Measurements from ENCODE around the gene CERKL. TPM values are rescaled to one million over a fixed set of nuclear protein-coding genes. Genes with fewer than 3 reads are reported as not detected.

Gene CERKL
- total RNA-seq, 3 donors from 2014 or later: 0.12 TPM; not detected in 2

DNA sequence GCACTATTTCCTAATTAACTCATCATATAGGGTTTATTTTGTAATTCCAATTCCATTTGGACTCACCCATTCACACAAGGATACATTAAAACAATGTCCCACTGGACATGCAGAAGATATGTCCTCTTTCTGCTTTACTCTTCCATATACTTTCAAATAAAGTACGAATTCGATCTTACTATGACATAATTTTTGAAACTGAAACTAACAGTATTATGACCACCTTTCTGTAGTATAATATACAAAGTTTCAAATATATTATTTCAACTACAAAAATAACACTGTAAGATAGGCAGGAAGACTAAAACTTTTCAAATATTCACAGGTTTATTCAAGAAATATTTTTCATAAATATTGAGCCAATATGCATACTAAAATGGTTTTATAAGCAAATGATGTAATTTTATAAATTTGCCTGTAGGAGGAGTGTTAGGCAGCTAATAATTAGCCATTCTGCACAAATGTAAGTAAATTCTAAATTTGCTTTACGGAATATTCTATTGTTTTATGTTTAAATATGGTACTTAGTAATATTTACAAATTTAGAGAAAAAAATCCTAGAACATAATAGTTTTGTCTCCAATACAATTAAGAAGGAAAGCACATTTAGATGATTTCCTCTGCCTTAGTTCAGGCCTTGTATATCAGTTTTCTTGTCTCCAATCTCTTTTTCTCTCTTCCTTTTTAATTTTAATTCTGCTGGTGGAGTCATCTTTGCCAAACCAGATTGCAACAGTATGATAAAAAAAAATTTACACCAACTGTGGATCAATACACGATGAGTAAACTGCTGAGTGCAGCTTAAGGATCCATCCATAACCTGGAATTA, 85.9 kb downstream of the CERKL start:
- no peaks in the 10 kb centered on the region for H3K4me1 ChIP-seq (ENCODE audit: low read depth)
- intact Hi-C loops (cut with DNase I, micrococcal nuclease): no loop called here
- H3K9me3 ChIP-seq: no peaks in the 10 kb centered on the region
- TF ChIP-seq CTCF (IDR thresholded peaks at IDR 0.05): no peak
- ATAC-seq: no peak
- no peaks in the 10 kb centered on the region for H3K36me3 ChIP-seq (ENCODE audit: low read depth)
- no peak for DNase-seq
- no peak overlapping the region for H3K4me3 ChIP-seq

- intact Hi-C loops (cut with DNase I, micrococcal nuclease): no loop called here
- Histone ChIP-seq H3K4me3 (no peak overlapping the region), H3K36me3 (ENCODE audit: low read depth) (no peaks in the 10 kb centered on the region), H3K4me1 (ENCODE audit: low read depth) (no peaks in the 10 kb centered on the region), H3K9me3 (no peaks in the 10 kb centered on the region)
- no peak for DNase-seq
- no peak for TF ChIP-seq CTCF (IDR thresholded peaks at IDR 0.05)
- no peak for ATAC-seq
Measured at GRCh38 chr2:181570059-181570458, 86.8 kb downstream of the CERKL start.

- no peaks in the 10 kb centered on the region for H3K4me1 ChIP-seq (ENCODE audit: low read depth)
- intact Hi-C loops (cut with DNase I, micrococcal nuclease): no loop called here
- ATAC-seq (no peak), DNase-seq (no peak)
- H3K9me3 ChIP-seq: no peaks in the 10 kb centered on the region
- H3K36me3 ChIP-seq (ENCODE audit: low read depth): no peaks in the 10 kb centered on the region
- no peak overlapping the region for H3K4me3 ChIP-seq
- TF ChIP-seq CTCF (IDR thresholded peaks at IDR 0.05): no peak
Measured at GRCh38 chr2:181566334-181567032, 90.4 kb downstream of the CERKL start.

DNA sequence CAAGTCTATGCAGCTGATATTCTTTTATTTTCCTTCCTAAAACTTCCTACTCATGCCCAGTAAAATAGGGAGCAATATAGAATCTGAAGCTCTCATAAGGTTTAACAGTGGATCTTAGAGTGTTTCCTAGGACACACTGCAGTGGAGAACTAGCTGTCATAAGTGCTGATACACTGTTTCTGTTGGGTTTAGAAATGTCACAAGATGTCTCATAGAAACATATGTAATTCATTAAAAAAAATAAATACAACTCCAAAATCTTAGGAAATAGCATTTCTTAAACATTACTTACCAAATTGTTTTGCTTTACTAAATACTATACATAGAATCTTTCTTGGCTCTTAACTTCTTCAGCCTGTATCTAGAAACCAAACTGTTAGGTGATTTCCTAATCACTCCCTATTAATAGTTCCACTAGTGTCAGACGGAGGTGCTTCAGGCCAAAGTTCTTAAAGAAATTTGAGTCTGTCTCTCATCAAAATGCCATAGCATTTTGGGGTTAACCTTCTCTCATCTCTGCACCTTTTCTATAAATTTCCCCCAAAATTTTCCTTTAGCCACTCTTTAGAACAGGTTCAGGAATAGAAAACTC, 93.7 kb downstream of the CERKL start:
- no peaks in the 10 kb centered on the region for H3K36me3 ChIP-seq (ENCODE audit: low read depth)
- DNase-seq: no peak
- intact Hi-C loops (cut with DNase I, micrococcal nuclease): no loop called here
- no peaks in the 10 kb centered on the region for H3K4me1 ChIP-seq (ENCODE audit: low read depth)
- no peak for ATAC-seq
- TF ChIP-seq CTCF (IDR thresholded peaks at IDR 0.05): no peak
- no peak overlapping the region for H3K4me3 ChIP-seq
- no peaks in the 10 kb centered on the region for H3K9me3 ChIP-seq

DNA sequence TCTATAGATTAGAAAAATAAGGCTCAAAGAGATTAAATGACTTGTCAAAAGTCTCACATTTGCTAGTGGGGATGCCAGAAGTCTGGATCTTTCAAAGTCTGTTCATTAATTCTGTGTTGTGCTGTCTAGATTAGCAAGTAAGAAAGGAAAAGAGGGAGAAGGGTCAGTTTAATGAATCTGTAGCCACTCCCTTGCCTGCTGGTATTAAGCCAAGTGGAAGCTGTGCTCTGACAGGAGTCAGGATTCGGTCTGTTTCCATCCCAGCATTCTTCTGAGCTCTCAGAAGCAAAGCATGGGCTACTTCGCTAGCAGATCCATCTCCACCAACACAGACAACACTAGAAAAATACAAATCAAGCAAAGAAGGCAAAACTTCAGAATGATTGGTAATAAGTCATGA, 98.5 kb downstream of the CERKL start:
- no peak for DNase-seq
- no peak for TF ChIP-seq CTCF (IDR thresholded peaks at IDR 0.05)
- intact Hi-C loops (cut with DNase I, micrococcal nuclease): no loop called here
- Histone ChIP-seq H3K4me3 (no peak overlapping the region), H3K9me3 (no peaks in the 10 kb centered on the region), H3K4me1 (ENCODE audit: low read depth) (no peaks in the 10 kb centered on the region), H3K36me3 (ENCODE audit: low read depth) (no peaks in the 10 kb centered on the region)
- no peak for ATAC-seq

Data from mucosa of descending colon (tissue), 3 donors.